Hippocampal formation (tissue), 2 donors: ENCODE data around the gene IL36RN.

Source experiments
- DNase-seq, 2 donors: peaks; one replicate each; lab custom pipeline; 2025; lab: John Stamatoyannopoulos, UW

IL36RN gene

GRCh38 chr2:113102133-113102532 lies 43.1 kb downstream of the IL36RN start:
- DNase-seq: no peak

DNA sequence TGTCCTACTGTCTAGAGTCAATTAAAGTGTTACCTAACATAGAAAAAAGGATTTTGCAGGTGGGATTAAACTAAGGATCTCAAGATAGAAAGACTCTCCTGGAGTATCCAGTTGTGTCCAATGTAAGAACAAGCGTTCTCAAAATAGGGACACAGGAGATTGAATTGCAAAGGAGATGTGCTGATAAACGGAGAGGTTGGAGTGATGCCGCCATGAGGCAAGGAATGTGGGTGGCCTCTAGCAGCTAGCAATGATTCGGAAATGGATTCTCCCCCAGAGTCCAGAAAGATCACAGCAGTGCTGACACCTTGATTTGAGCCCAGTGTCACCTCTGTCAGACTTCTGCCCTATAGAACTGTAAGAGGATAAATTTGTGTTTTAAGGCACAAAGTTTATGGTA lies 44.3 kb downstream of the IL36RN start:
- DNase-seq: no peak

- no peak for DNase-seq
Measured at GRCh38 chr2:113104054-113104611, 45.1 kb downstream of the IL36RN start.

GRCh38 chr2:113105047-113105785 lies 46.2 kb downstream of the IL36RN start:
- no peak for DNase-seq

DNA sequence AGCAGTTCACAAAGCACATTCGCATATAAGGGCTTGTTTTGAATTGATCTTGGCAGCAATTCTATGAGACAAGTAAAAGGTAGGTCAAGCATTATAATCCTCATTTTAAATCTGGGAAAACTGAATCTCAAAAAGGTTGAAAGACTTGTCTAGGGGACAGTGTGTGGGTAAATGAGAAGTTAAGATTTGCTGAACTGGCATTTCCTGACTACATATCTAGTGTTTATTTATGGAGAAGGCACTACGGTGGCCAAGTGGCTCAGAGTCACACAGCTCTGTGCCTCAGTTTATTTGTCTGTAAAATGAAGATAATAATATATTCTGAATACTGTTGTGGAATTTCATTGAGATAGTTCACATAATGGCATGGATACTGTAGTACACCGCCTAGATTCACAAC lies 52.1 kb downstream of the IL36RN start:
- no peak for DNase-seq

DNA sequence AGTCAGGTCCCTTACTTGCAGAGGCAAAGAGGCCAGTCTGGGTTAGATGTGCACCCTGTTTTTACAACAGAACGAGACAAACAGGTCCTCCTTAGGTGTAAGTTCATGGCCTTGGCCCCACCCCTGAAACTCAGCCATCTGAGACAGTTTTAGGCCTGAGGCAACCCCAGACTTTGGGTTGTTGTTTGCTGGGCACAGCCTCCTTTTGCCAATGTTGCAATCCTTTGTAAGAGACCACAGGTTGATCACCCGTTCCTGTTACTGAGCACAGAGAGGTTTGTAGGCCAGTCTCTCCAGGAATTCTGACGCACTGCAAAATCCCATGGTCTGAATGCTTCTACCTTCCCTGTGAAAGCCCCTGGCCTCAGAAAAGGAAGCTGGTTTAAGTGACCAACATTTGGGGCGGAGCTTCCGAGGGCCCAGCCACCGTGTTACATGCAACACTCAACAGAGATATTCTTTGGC lies 52.9 kb downstream of the IL36RN start:
- no peak for DNase-seq

DNA sequence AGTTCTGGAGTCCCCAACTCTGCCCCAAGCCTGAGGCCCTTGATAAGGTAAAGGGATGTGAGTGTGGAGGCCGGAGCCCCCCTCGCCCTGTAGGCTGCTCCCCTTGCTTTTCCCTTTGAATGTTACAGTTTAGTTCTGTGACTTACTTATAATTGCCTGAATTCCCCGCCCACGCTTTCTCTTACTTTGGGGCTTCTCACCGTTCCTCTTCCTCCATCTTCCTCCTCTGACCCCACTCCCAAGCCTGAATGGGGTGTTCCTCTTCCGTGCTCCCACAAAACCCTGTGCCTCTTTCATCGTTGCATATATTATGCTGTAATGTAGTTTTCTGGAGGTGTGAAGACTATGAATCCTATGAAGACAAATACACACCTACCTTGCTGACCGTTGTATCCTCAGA lies 53.4 kb downstream of the IL36RN start:
- no peak for DNase-seq

GRCh38 chr2:113112871-113113270 lies 53.9 kb downstream of the IL36RN start:
- no peak for DNase-seq

DNA sequence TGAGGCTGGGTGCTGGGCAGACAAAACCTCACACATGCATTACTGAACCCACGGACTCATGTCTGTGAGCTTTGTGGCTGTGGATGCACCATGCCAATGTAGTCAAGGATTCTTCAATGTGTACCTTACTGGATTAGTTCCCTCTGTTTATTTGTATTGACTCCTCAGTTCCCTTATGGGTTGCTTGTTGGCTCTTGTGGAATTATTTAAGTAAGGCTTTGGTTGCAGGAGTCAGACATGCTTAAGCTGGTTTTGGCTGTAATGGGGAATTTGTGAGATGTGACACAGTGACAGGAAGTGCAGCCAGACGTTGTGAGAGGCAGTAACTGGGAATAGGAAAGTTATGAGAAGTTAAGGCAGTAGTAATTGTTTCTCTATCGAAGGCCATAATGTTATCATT lies 54.8 kb downstream of the IL36RN start:
- DNase-seq: no peak
